GM12864 (cell line): ENCODE measurements around the gene DSTYK.
A peak's percentile ranks its signal among the peaks of the same experiment; 100 is the strongest.

Experiments used
- DNase-seq: peaks from one replicate; pipeline ENCODE4 v3.0.0-alpha.2; 2011; ENCODE audit warnings: low read depth
- H3K4me3 ChIP-seq: 2 replicates; pipeline ENCODE4 v1.5.1; 2011; ENCODE audit warnings: mild to moderate bottlenecking, low read depth, low read length, control low read depth
- CTCF ChIP-seq: IDR thresholded peaks from 2 replicates; pipeline ENCODE4 v1.5.1; 2011; ENCODE audit warnings: low read depth, mild to moderate bottlenecking, moderate library complexity, low read length, control low read depth, inconsistent platforms; ENCODE audit errors: missing control alignments

Gene DSTYK

GRCh38 chr1:205240569-205240968, 29.1 kb upstream of the DSTYK start:
- DNase-seq = no peak
- no peak for TF ChIP-seq CTCF
- H3K4me3 ChIP-seq = no peak overlapping the region

DNA sequence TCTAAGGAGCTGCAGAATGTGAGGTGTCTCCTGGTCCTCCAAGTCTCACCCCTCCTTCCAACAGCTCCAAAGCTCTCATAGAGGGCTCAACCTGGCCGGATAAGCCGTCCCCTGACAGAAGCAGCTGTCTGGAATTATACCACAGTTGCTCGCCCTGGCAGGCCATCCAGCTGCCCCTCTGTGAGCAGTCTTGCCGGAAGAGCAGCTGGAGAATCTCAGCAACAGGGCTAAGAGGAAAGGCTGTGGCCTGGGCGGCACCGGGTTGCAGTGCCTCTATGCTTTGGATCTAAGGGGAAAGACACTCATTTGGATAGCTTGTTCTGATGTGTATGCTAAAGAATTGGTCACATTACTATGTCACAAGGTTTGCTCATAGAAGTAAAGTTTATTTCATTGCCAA, 28.6 kb upstream of the DSTYK start:
- no peak overlapping the region for H3K4me3 ChIP-seq
- TF ChIP-seq CTCF = no peak
- DNase-seq = no peak

GRCh38 chr1:205239078-205239477, 27.6 kb upstream of the DSTYK start:
- no peak overlapping the region for H3K4me3 ChIP-seq
- no peak for TF ChIP-seq CTCF
- no peak for DNase-seq

- peak; percentile 21 for DNase-seq
- no peak for TF ChIP-seq CTCF
- H3K4me3 ChIP-seq = no peak overlapping the region
Measured at GRCh38 chr1:205237526-205238484, 26.3 kb upstream of the DSTYK start.

- TF ChIP-seq CTCF = no peak
- H3K4me3 ChIP-seq = no peak overlapping the region
- no peak for DNase-seq
Measured at GRCh38 chr1:205236951-205237475, 25.5 kb upstream of the DSTYK start.

DNA sequence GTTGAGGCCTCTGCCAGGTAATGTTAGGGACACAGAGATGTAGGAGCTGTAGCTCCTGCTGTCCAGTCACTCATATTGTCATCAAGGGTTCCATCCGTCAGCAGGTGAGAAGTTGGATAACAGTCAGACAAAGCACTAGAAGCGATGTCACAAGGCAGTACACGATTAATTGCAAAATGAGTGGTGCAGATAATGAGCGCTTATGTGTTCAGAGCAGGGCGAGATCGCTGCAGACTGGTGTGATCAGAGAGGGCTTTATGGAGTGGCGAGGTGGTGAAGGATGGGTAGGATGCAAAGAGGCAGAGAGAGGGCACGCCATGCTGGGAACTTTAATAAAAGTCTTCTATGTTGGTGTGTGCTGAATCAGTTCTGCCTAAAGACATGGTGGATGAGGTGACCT, 25.0 kb upstream of the DSTYK start:
- H3K4me3 ChIP-seq = no peak overlapping the region
- TF ChIP-seq CTCF = no peak
- DNase-seq = no peak
